AG09309 (cell line): ENCODE data around the gene AKT1.

ENCODE experiments used
- DNase-seq: peaks from one replicate; pipeline ENCODE4 v3.0.0-alpha.2; 2010; ENCODE audit warnings: low read depth
- H3K4me3 ChIP-seq: 2 replicates; pipeline ENCODE4 v1.5.1; 2011; ENCODE audit warnings: mild to moderate bottlenecking, low read depth, low read length, moderate library complexity; ENCODE audit not compliant: control insufficient read depth
- TF ChIP-seq, protein P1 (sequence below): IDR thresholded peaks from 2 replicates; pipeline ENCODE4 v1.5.1; 2011; ENCODE audit warnings: mild to moderate bottlenecking, low read depth, low read length, inconsistent platforms; ENCODE audit not compliant: insufficient read depth, control insufficient read depth; ENCODE audit errors: missing control alignments

The AKT1 gene

DNA sequence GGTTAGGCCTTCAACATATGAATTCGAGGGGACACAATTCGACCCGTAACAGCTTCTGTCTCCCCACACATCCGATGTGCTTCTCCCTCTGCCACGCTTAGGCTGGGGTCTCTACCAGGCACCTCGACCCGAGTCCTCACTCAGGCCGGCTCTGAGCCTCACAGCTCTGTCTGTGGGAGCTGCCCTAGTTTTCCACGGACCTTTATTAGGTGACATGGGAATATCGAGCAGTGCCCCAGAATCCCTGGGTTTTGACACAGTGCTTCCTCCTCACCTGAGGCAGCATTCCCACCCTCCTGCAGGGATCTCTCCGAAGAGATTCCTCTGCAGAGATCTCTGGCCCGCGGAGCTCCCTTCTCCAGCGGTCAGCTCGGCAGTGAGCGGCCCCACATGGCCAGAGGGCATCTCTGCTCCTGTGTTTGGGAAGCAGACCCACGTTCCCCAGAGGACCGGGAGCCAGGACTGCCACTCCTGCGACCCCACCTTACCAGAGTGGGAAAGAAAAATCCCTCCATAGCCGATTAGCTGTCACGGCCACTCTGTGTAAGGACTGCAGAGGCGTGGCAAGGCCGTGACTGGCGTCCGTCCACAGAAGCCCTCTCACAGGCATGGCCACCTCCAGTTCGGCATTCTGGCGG lies 26.5 kb upstream of the AKT1 start:
- no peak overlapping the region for H3K4me3 ChIP-seq
- TF ChIP-seq, protein P1, sequence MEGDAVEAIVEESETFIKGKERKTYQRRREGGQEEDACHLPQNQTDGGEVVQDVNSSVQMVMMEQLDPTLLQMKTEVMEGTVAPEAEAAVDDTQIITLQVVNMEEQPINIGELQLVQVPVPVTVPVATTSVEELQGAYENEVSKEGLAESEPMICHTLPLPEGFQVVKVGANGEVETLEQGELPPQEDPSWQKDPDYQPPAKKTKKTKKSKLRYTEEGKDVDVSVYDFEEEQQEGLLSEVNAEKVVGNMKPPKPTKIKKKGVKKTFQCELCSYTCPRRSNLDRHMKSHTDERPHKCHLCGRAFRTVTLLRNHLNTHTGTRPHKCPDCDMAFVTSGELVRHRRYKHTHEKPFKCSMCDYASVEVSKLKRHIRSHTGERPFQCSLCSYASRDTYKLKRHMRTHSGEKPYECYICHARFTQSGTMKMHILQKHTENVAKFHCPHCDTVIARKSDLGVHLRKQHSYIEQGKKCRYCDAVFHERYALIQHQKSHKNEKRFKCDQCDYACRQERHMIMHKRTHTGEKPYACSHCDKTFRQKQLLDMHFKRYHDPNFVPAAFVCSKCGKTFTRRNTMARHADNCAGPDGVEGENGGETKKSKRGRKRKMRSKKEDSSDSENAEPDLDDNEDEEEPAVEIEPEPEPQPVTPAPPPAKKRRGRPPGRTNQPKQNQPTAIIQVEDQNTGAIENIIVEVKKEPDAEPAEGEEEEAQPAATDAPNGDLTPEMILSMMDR = no peak
- DNase-seq = no peak

DNA sequence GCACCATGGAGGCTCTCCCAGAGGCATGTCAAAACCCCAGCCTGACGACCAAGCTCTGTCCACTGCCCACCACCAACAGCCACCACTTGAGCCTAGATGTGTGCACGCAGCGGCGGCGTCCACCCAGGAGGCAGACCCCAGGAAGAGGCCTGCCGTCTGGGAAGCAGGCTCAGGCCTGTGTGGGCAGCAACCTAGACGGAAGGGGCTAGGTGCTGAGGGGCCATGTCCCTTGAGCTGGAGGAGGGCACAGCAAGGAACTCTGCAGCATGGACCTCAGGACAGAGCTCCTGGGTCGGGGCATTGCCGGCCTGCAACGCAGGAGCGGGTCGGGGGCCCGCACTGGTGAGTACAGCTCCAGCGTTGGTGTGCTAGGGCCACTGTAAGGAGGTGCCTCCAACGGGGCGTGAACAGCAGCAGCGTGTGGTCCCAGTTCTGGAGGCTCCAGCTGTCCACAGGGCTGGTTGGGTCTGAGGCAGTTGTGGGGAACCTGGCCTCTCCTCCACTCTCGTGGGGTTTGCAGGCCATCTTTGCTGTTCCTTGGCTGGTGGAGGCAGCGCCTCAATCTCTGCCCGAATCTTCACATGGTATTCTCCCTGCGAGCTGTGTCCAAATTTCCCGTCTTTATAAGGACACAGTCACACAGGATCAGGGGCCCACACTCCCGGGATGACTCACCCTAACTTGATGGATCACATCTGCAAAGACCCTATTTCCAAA lies 25.8 kb upstream of the AKT1 start:
- H3K4me3 ChIP-seq = no peak overlapping the region
- TF ChIP-seq, protein P1 = no peak
- no peak for DNase-seq

DNA sequence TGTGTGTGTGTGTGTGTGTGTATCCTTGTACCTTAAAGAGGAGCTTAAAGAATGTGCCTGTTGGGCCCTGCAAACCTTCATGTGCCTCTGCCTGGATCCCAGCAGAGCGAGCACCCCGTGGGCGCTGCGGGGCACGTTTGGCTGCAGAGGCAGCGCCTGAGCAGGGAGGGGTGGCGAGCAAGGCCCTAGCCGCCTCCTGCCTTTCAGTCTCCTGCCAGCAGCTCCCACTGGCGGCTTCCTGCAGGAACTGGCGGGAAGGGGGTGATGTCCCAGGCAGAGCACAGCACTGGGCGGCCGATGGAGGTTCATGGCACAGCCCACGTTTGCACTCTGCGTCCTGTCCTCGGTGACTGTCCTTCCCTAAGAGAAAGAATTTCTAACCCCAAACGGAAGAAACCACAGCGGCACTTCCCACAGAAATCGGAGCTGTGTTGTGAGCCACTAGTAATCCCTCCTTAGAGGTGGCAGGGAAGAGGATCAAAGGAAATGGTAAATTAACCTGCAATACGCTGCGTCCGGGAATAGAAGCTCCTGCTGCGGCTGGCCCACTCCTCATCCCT lies 25.2 kb upstream of the AKT1 start:
- TF ChIP-seq, protein P1 = peak; percentile 62
- no peak for DNase-seq
- H3K4me3 ChIP-seq = no peak overlapping the region

DNA sequence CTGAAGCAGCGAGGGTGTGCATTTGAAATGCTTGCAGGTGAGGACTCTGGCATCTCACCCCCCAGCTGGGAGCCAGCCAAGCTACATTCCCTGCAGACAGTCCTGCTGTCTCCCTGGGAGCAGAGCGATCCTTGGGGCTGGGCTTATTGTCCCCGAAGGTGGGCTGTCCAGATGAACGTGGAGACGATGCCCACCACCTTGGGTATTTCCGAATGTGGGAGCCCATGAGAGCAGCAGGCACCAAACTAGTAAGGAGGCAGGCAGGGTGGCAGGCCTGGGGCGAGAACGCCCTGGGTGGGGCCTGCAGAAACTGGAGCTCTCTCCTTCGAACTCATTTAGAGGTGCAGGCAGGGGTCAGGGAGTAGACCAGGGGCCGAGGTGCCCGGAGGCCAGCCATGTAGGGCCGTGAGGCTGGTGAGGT lies 23.8 kb upstream of the AKT1 start:
- TF ChIP-seq, protein P1 = no peak
- DNase-seq = no peak
- H3K4me3 ChIP-seq = no peak overlapping the region

DNA sequence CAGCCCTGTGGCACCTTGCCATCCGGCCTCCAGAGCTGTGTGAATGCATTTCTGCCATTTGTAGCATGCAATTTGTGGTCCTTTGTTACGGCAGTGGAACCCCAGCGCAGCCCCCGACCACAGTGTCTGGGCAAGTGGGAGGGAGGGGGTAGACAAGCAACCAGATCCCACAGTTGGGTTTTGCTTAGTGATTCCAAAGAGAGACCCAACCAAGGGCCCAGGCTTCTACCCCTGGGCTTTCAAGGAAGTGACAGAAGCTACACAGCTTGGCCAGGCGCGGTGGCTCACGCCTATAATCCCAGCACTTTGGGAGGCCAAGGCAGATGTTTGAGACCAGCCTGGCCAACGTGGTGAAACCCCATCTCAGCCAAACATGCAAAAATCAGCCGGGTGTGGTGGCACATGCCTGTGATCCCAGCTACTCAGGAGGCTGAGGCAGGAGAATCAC lies 23.2 kb upstream of the AKT1 start:
- no peak overlapping the region for H3K4me3 ChIP-seq
- no peak for DNase-seq
- TF ChIP-seq, protein P1 = no peak

DNA sequence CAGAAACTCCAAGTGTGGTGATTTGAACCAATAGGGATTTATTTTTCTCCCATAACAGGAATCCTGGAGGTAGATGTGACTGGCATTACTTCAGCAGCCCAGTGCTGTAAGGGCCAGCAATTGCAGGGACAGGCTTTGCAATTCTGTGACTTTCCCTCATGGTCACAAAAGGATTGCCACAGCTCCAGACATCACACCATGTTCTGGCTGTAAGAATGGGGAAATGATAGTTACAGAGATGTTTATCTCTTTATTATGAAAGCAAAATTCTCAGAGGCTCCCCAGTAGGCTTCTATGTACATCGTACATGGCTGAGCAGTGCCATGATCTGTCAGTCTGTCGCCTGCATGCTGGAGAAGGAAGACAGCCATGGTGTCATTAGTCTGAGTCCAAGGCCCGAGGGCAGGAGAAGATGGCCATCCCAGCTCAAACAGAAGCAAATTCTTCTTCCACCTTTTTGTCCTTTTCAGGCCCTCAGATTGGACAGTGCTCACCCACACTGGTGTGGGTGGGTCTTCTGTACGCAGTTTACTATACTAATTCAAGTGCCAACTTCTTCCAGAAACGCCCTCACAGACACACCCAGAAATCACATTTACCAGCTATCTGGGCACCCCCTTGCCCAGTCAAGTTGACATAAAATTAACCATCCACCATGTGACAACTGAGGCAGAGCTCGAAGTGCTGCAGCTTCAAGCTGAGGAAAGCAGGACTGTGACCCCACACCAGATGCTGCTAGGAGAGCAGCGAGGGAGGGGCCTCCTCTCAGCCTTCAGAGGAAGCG lies 22.6 kb upstream of the AKT1 start:
- H3K4me3 ChIP-seq = no peak overlapping the region
- no peak for DNase-seq
- TF ChIP-seq, protein P1 = no peak
